HFFc6 (cell line): Measurements from ENCODE around the gene ADSS1. TPM values are rescaled to one million over a fixed set of nuclear protein-coding genes. Genes with fewer than 3 reads are reported as not detected.

Source experiments
- DNase-seq: peaks from one replicate; pipeline ENCODE4 v3.0.0-alpha.2; 2018
- H3K27ac Mint-ChIP-seq: 2 replicates; pipeline ENCODE4 v1.8.0; 2020; ENCODE audit warnings: mild to moderate bottlenecking, mixed read lengths
- H3K27me3 Mint-ChIP-seq: 2 replicates; pipeline ENCODE4 v1.8.0; 2021; ENCODE audit warnings: mild to moderate bottlenecking, moderate library complexity, mixed read lengths; ENCODE audit not compliant: insufficient read depth
- H3K36me3 Mint-ChIP-seq: 2 replicates; pipeline ENCODE4 v1.8.0; 2021; ENCODE audit warnings: low read depth, mixed read lengths
- H3K4me1 Mint-ChIP-seq: 2 replicates; pipeline ENCODE4 v1.8.0; 2020; ENCODE audit warnings: low read depth, mixed read lengths
- H3K4me3 Mint-ChIP-seq: 2 replicates; pipeline ENCODE4 v1.8.0; 2020; ENCODE audit warnings: mild to moderate bottlenecking, moderate library complexity, mixed read lengths
- H3K9me3 Mint-ChIP-seq: 2 replicates; pipeline ENCODE4 v1.8.0; 2020; ENCODE audit warnings: mild to moderate bottlenecking, mixed read lengths
- CTCF ChIP-seq: fragments of 200-600 bp; sonication (generic); IDR thresholded peaks from 2 replicates; pipeline ENCODE4 v1.5.0; 2021; ENCODE audit warnings: antibody characterized with exemption, mild to moderate bottlenecking
- total RNA-seq, 6 experiments: library from RNA; stranded (reverse); fragmentation: NEBNext Ultra II Directional; extraction: Animal tissue kit (Norgen Biotek cat#: 25700); gene quantifications; 2 replicates in 1 of 6; 3 replicates in 5 of 6; pipeline ENCODE4 v1.2.3, GENCODE V29; 2021

ADSS1 gene
- total RNA-seq, 6 experiments from 2014 or later = 2.7 to 3.7 (median 3.3) TPM

GRCh38 chr14:104697317-104697703 is 26.7 kb upstream of the ADSS1 start:
- peak overlapping the region; percentile 71 for H3K27ac Mint-ChIP-seq
- H3K4me3 Mint-ChIP-seq = no peak overlapping the region
- peaks cover 26% of the 10 kb centered on the region for H3K4me1 Mint-ChIP-seq
- no peak for TF ChIP-seq CTCF
- no peaks in the 10 kb centered on the region for H3K9me3 Mint-ChIP-seq
- peaks cover 8% of the 10 kb centered on the region; the same call in 1 of the 2 replicates for H3K27me3 Mint-ChIP-seq
- H3K36me3 Mint-ChIP-seq = no peaks in the 10 kb centered on the region
- no peak for DNase-seq

- peaks cover 8% of the 10 kb centered on the region; the same call in 1 of the 2 replicates for H3K27me3 Mint-ChIP-seq
- no peaks in the 10 kb centered on the region for H3K9me3 Mint-ChIP-seq
- no peak overlapping the region for H3K4me3 Mint-ChIP-seq
- no peak for DNase-seq
- peaks cover 26% of the 10 kb centered on the region for H3K4me1 Mint-ChIP-seq
- TF ChIP-seq CTCF = no peak
- H3K27ac Mint-ChIP-seq = peak overlapping the region; percentile 62
- H3K36me3 Mint-ChIP-seq = no peaks in the 10 kb centered on the region
Measured at GRCh38 chr14:104697892-104698583, 26.0 kb upstream of the ADSS1 start.

GRCh38 chr14:104698688-104699425 is 25.2 kb upstream of the ADSS1 start:
- Mint-ChIP-seq H3K27me3 (peaks cover 8% of the 10 kb centered on the region; the same call in 1 of the 2 replicates), H3K27ac (peak overlapping the region; percentile 62), H3K4me3 (no peak overlapping the region), H3K36me3 (no peaks in the 10 kb centered on the region), H3K9me3 (no peaks in the 10 kb centered on the region), H3K4me1 (peaks cover 26% of the 10 kb centered on the region)
- no peak for DNase-seq
- TF ChIP-seq CTCF = no peak

GRCh38 chr14:104699426-104699748 is 24.6 kb upstream of the ADSS1 start:
- TF ChIP-seq CTCF = no peak
- Mint-ChIP-seq H3K4me3 (no peak overlapping the region), H3K36me3 (no peaks in the 10 kb centered on the region; the same call in 1 of the 2 replicates), H3K27ac (no peak overlapping the region), H3K27me3 (peaks cover 8% of the 10 kb centered on the region; the same call in 1 of the 2 replicates), H3K4me1 (peaks cover 26% of the 10 kb centered on the region), H3K9me3 (no peaks in the 10 kb centered on the region)
- no peak for DNase-seq

GRCh38 chr14:104700225-104700651 is 23.8 kb upstream of the ADSS1 start:
- no peak overlapping the region for H3K4me3 Mint-ChIP-seq
- H3K9me3 Mint-ChIP-seq = no peaks in the 10 kb centered on the region
- no peak for TF ChIP-seq CTCF
- no peaks in the 10 kb centered on the region; the same call in 1 of the 2 replicates for H3K36me3 Mint-ChIP-seq
- no peak overlapping the region for H3K27ac Mint-ChIP-seq
- DNase-seq = no peak
- H3K4me1 Mint-ChIP-seq = peaks cover 26% of the 10 kb centered on the region
- H3K27me3 Mint-ChIP-seq = peaks cover 8% of the 10 kb centered on the region; the same call in 1 of the 2 replicates
